ENCODE measurements around the gene RBMY1E.
"Not testable (repeated sequence)": the region's sequence is repeated elsewhere in the genome, so short reads cannot be mapped to it uniquely, and the experiment has no call there.

RBMY1E gene
- total RNA-seq: 0 reads per million in 18 experiments

GRCh38 chrY:21917932-21918331 lies at the start of gene RBMY1E:
RBMY1E (minus strand) TSS chrY:21918032; CDS start chrY:21916054, 1,978 bp downstream.
- DNase-seq: not testable (repeated sequence)

GRCh38 chrY:21894426-21894825 lies 23.4 kb downstream of the RBMY1E start, which contains the start of gene RBMY1D:
RBMY1D (minus strand) TSS chrY:21894526; CDS start chrY:21892513, 2,013 bp downstream.
- not testable (repeated sequence) for DNase-seq

GRCh38 chrY:21869407-21870076 lies 48.3 kb downstream of the RBMY1E start:
- DNase-seq: not testable (repeated sequence)
